CD14-positive monocyte (primary cell): ENCODE measurements around the gene OSCP1. TPM values are rescaled to one million over a fixed set of nuclear protein-coding genes. Genes with fewer than 3 reads are reported as not detected.
A peak's percentile ranks its signal among the peaks of the same experiment; 100 is the strongest.
"Not testable (repeated sequence)": the region's sequence is repeated elsewhere in the genome, so short reads cannot be mapped to it uniquely, and the experiment has no call there.

Source experiments
- DNase-seq, 3 donors: peaks; one replicate each; pipeline ENCODE4 v3.0.0-alpha.2; 2011 to 2022
- H2AFZ ChIP-seq: 2 replicates; pipeline ENCODE4 v1.6.0; 2012; ENCODE audit warnings: mild to moderate bottlenecking, low read depth, low read length, inconsistent platforms; ENCODE audit not compliant: insufficient read depth, poor library complexity, severe bottlenecking
- H3K27ac ChIP-seq, 2 donors: 1 replicate in 1 of 2; 2 replicates in 1 of 2; pipeline ENCODE4 v1.5.1; 2012 to 2013; ENCODE audit warnings: low read length in 2 of 2, control low read depth in 1 of 2, inconsistent platforms in 1 of 2, low read depth in 1 of 2, mild to moderate bottlenecking in 1 of 2
- H3K27me3 ChIP-seq, 2 donors: one replicate each; pipeline versions ENCODE4 v1.6.0 to v1.6.1; 2011 to 2013; ENCODE audit warnings: low read length in 2 of 2; ENCODE audit not compliant: control insufficient read depth in 2 of 2, insufficient read depth in 2 of 2
- H3K36me3 ChIP-seq, 2 donors: replicated peaks in 1 of 2; 1 replicate in 1 of 2; 2 replicates in 1 of 2; pipeline versions ENCODE4 v1.5.1 to v1.6.1; 2012 to 2013; ENCODE audit warnings: low read length in 2 of 2, control low read depth in 1 of 2, inconsistent platforms in 1 of 2, mild to moderate bottlenecking in 1 of 2; ENCODE audit not compliant: insufficient read depth in 2 of 2, control insufficient read depth in 1 of 2
- H3K4me1 ChIP-seq, 2 donors: 1 replicate in 1 of 2; 2 replicates in 1 of 2; pipeline versions ENCODE4 v1.5.1 to v1.6.1; 2012 to 2013; ENCODE audit warnings: low read length in 2 of 2, control low read depth in 1 of 2, inconsistent platforms in 1 of 2, mild to moderate bottlenecking in 1 of 2, moderate library complexity in 1 of 2; ENCODE audit not compliant: insufficient read depth in 2 of 2, control insufficient read depth in 1 of 2
- H3K4me2 ChIP-seq: replicated peaks from 2 replicates; pipeline ENCODE3; 2012; ENCODE audit warnings: low read length, moderate library complexity, mild to moderate bottlenecking; ENCODE audit not compliant: poor library complexity, severe bottlenecking; ENCODE audit errors: extremely low read depth
- H3K4me3 ChIP-seq, 3 experiments: fragments of 200-600 bp in 1 of 3; sonication (generic) in 1 of 3; replicated peaks in 1 of 3; 1 replicate in 2 of 3; 2 replicates in 1 of 3; pipeline ENCODE4 v1.5.1; 2011 to 2013; ENCODE audit warnings: low read length in 3 of 3, mild to moderate bottlenecking in 3 of 3, control low read depth in 2 of 3, low read depth in 2 of 3, inconsistent platforms in 1 of 3, moderate library complexity in 1 of 3
- H3K79me2 ChIP-seq: 2 replicates; pipeline ENCODE4 v1.6.0; 2012; ENCODE audit warnings: mild to moderate bottlenecking, control low read depth, inconsistent platforms, low read length, moderate library complexity; ENCODE audit not compliant: insufficient read depth
- H3K9ac ChIP-seq: 2 replicates; pipeline ENCODE4 v1.6.0; 2017; ENCODE audit warnings: low read length, mild to moderate bottlenecking; ENCODE audit not compliant: insufficient read depth, poor library complexity, severe bottlenecking
- H3K9me3 ChIP-seq, 2 donors: replicated peaks in 1 of 2; 1 replicate in 1 of 2; 2 replicates in 1 of 2; pipeline versions ENCODE4 v1.5.1 to v1.6.1; 2012 to 2013; ENCODE audit warnings: low read length in 2 of 2, control low read depth in 1 of 2; ENCODE audit not compliant: control insufficient read depth in 1 of 2, insufficient read depth in 1 of 2
- H4K20me1 ChIP-seq: 2 replicates; pipeline ENCODE4 v1.6.0; 2012; ENCODE audit warnings: mild to moderate bottlenecking, low read length, control low read depth, moderate library complexity; ENCODE audit not compliant: insufficient read depth
- H3K27ac Mint-ChIP-seq, 7 donors: one replicate each; pipeline ENCODE4 v1.8.0; 2020; ENCODE audit warnings: mild to moderate bottlenecking in 7 of 7, mixed read lengths in 7 of 7, moderate library complexity in 6 of 7, inconsistent platforms in 2 of 7
- H3K27me3 Mint-ChIP-seq, 3 donors: one replicate each; pipeline ENCODE4 v1.8.0; 2021 to 2022; ENCODE audit warnings: low read depth in 3 of 3, mild to moderate bottlenecking in 3 of 3, mixed read lengths in 3 of 3, moderate library complexity in 3 of 3, inconsistent platforms in 1 of 3
- H3K36me3 Mint-ChIP-seq, 2 donors: one replicate each; pipeline ENCODE4 v1.8.0; 2020; ENCODE audit warnings: mixed read lengths in 2 of 2, inconsistent platforms in 1 of 2, mild to moderate bottlenecking in 1 of 2
- H3K4me1 Mint-ChIP-seq: one replicate; pipeline ENCODE4 v1.8.0; 2020; ENCODE audit warnings: mild to moderate bottlenecking, mixed read lengths
- H3K4me3 Mint-ChIP-seq, 2 donors: one replicate each; pipeline ENCODE4 v1.8.0; 2020; ENCODE audit warnings: mild to moderate bottlenecking in 2 of 2, mixed read lengths in 2 of 2, moderate library complexity in 1 of 2
- H3K9me3 Mint-ChIP-seq, 7 donors: one replicate each; pipeline ENCODE4 v1.8.0; 2020 to 2022; ENCODE audit warnings: mixed read lengths in 7 of 7, mild to moderate bottlenecking in 6 of 7, moderate library complexity in 6 of 7, inconsistent platforms in 2 of 7
- WGBS: methylation state at CpG from one replicate; pipeline ENCODE4 v1.1.5; 2013; ENCODE audit warnings: missing lambda C conversion rate; ENCODE audit not compliant: insufficient coverage; 5-methylcytosine and 5-hydroxymethylcytosine counted together
- intact Hi-C, 2 donors: fragments of 100-400 bp; cut with micrococcal nuclease; formaldehyde crosslinking; loops; one replicate each; pipeline versions ENCODE4 v1.15.0 to v1.15.1; 2023
- polyA plus RNA-seq, 3 donors: library from polyadenylated mRNA; depleted of rRNA in 1 of 3; unstranded in 2 of 3; stranded (reverse) in 1 of 3; fragments of 300-500 nt in 2 of 3; fragments of >200 nt in 1 of 3; fragmentation: Illumina TruSeq in 2 of 3; gene quantifications; 1 replicate in 2 of 3; 2 replicates in 1 of 3; pipeline ENCODE4 v1.2.3, GENCODE V29; 2012 to 2021
- TF ChIP-seq, protein P1 (sequence below): fragments of 200-600 bp; IDR thresholded peaks from one replicate; pipeline ENCODE4 v1.8.0; 2022; ENCODE audit warnings: antibody characterized with exemption, mild to moderate bottlenecking

The OSCP1 gene
- polyA plus RNA-seq, 3 donors = 0.12 to 0.82 TPM; not detected in 1

- Histone ChIP-seq H3K9ac (peak overlapping the region; percentile 27), H3K4me1 (peaks cover 54 to 66% of the 10 kb centered on the region in 2 donors), H3K27ac (peak overlapping the region; percentile 36 to 98), H3K27me3 (no peaks in the 10 kb centered on the region), H3K9me3 (no peaks in the 10 kb centered on the region), H3K4me3 (peak overlapping the region in 1 of 3 experiments; percentile 98), H4K20me1 (peaks cover 58% of the 10 kb centered on the region), H3K4me2 (peak overlapping the region; percentile 89), H3K79me2 (peaks cover 61% of the 10 kb centered on the region), H2AFZ (no peak overlapping the region), H3K36me3 (peaks cover 52 to 61% of the 10 kb centered on the region in 2 donors)
- Mint-ChIP-seq H3K4me1 (peaks cover 62% of the 10 kb centered on the region), H3K9me3 (peaks cover 0 to 2% (median 0%) of the 10 kb centered on the region in 7 donors), H3K27ac (peak overlapping the region in 6 of 7 donors; percentile 49 to 96 (median 83)), H3K27me3 (peaks cover 0 to 1% (median 0%) of the 10 kb centered on the region in 3 donors), H3K36me3 (peaks cover 56 to 72% of the 10 kb centered on the region in 2 donors), H3K4me3 (peak overlapping the region; percentile 38 to 55)
- intact Hi-C loops = no loop called here
- TF ChIP-seq, protein P1, sequence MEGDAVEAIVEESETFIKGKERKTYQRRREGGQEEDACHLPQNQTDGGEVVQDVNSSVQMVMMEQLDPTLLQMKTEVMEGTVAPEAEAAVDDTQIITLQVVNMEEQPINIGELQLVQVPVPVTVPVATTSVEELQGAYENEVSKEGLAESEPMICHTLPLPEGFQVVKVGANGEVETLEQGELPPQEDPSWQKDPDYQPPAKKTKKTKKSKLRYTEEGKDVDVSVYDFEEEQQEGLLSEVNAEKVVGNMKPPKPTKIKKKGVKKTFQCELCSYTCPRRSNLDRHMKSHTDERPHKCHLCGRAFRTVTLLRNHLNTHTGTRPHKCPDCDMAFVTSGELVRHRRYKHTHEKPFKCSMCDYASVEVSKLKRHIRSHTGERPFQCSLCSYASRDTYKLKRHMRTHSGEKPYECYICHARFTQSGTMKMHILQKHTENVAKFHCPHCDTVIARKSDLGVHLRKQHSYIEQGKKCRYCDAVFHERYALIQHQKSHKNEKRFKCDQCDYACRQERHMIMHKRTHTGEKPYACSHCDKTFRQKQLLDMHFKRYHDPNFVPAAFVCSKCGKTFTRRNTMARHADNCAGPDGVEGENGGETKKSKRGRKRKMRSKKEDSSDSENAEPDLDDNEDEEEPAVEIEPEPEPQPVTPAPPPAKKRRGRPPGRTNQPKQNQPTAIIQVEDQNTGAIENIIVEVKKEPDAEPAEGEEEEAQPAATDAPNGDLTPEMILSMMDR = no peak
- WGBS = 100% methylated on average over 1 of the region's 2 CpGs
- no peak for DNase-seq
These were observed 29.9 kb upstream of the OSCP1 start for GRCh38 chr1:36480161-36480560.

DNA sequence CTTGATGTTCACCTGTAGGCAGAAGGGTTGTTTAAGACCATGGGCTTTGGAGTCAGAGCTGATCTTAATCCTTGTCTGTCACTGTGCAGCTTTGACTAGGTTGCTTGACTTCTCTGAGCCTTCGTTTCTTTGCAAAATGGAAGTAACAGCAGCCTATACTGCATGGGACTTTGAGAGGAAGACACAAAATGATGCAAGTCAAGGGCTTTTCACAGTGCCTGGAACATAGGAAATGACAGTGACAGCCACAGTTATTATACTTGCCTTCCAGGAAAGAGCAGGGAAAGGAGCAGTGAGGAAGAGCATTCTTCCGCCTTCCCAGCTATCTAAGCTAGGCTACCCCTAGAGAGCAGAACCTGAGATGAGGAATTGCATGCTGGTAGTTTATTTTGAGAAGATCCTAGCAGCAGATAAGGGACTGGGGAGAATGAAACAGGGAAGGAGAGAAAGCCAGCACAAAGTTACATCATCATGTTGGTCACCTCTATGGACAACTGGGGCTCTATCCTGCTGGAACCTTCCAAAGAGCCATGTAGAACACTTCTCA is 29.3 kb upstream of the OSCP1 start:
- Mint-ChIP-seq H3K9me3 (peaks cover 0 to 2% (median 0%) of the 10 kb centered on the region in 7 donors), H3K27me3 (peaks cover 0 to 1% (median 0%) of the 10 kb centered on the region in 3 donors), H3K4me1 (peaks cover 57% of the 10 kb centered on the region), H3K27ac (peak overlapping the region; percentile 15 to 88 (median 62)), H3K4me3 (peak overlapping the region in 1 of 2 donors; percentile 68), H3K36me3 (peaks cover 61 to 78% of the 10 kb centered on the region in 2 donors)
- 47% methylated on average over 1 of the region's 2 CpGs for WGBS
- Histone ChIP-seq H3K79me2 (peaks cover 61% of the 10 kb centered on the region), H3K27ac (peak overlapping the region; percentile 36 to 98), H3K4me3 (peak overlapping the region in 1 of 3 experiments; percentile 98), H3K4me1 (peaks cover 48 to 60% of the 10 kb centered on the region in 2 donors), H3K36me3 (peaks cover 55 to 66% of the 10 kb centered on the region in 2 donors), H3K4me2 (peak overlapping the region; percentile 89), H3K9ac (no peak overlapping the region), H2AFZ (no peak overlapping the region), H4K20me1 (peaks cover 62% of the 10 kb centered on the region), H3K9me3 (no peaks in the 10 kb centered on the region), H3K27me3 (no peaks in the 10 kb centered on the region)
- intact Hi-C loops = no loop called here
- TF ChIP-seq, protein P1 = no peak
- no peak for DNase-seq

GRCh38 chr1:36477615-36478014 is 27.4 kb upstream of the OSCP1 start:
- H3K4me2 ChIP-seq, H3K27me3 Mint-ChIP-seq, H3K4me3 ChIP-seq, H3K9me3 Mint-ChIP-seq, H3K27ac ChIP-seq, H3K27me3 ChIP-seq, H3K9me3 ChIP-seq, H2AFZ ChIP-seq, intact Hi-C loops, H3K9ac ChIP-seq, DNase-seq, H3K4me3 Mint-ChIP-seq: not testable (repeated sequence)
- Histone ChIP-seq H3K4me1 (peaks cover 29 to 41% of the 10 kb centered on the region in 2 donors), H3K36me3 (peaks cover 75 to 86% of the 10 kb centered on the region in 2 donors), H3K79me2 (peaks cover 55% of the 10 kb centered on the region), H4K20me1 (peaks cover 81% of the 10 kb centered on the region)
- WGBS = 98% methylated on average over 10 of the region's 13 CpGs
- peaks cover 41% of the 10 kb centered on the region for H3K4me1 Mint-ChIP-seq
- peak overlapping the region in 1 of 7 donors; percentile 25 for H3K27ac Mint-ChIP-seq
- peaks cover 80 to 95% of the 10 kb centered on the region in 2 donors for H3K36me3 Mint-ChIP-seq
